ENCODE data around the gene IQGAP2. TPM values are rescaled to one million over a fixed set of nuclear protein-coding genes. Genes with fewer than 3 reads are reported as not detected.

Gene IQGAP2
- polyA plus RNA-seq, 3 donors = 72.4 to 95.7 (median 83.7) TPM

- DNase-seq (ENCODE audit: low read depth in 3 of 3, low spot score in 2 of 3) = no peak
Measured at GRCh38 chr5:76553251-76553650, 150.2 kb downstream of the IQGAP2 start.

GRCh38 chr5:76555114-76555513 is 152.0 kb downstream of the IQGAP2 start:
- DNase-seq (ENCODE audit: low read depth in 3 of 3, low spot score in 2 of 3) = no peak

- no peak for DNase-seq (ENCODE audit: low read depth in 3 of 3, low spot score in 2 of 3)
Measured at GRCh38 chr5:76555717-76556116, 152.6 kb downstream of the IQGAP2 start.

- DNase-seq (ENCODE audit: low read depth in 3 of 3, low spot score in 2 of 3) = no peak
Measured at GRCh38 chr5:76556511-76557221, 153.6 kb downstream of the IQGAP2 start.

- DNase-seq (ENCODE audit: low read depth in 3 of 3, low spot score in 2 of 3) = no peak
Measured at GRCh38 chr5:76560952-76561891, 158.1 kb downstream of the IQGAP2 start.

- no peak for DNase-seq (ENCODE audit: low read depth in 3 of 3, low spot score in 2 of 3)
Measured at GRCh38 chr5:76561959-76562358, 158.9 kb downstream of the IQGAP2 start.

- DNase-seq (ENCODE audit: low read depth in 3 of 3, low spot score in 2 of 3) = no peak
Measured at GRCh38 chr5:76565009-76565408, 161.9 kb downstream of the IQGAP2 start.

GRCh38 chr5:76570153-76570552 is 167.1 kb downstream of the IQGAP2 start:
- no peak for DNase-seq (ENCODE audit: low read depth in 3 of 3, low spot score in 2 of 3)

- no peak for DNase-seq (ENCODE audit: low read depth in 3 of 3, low spot score in 2 of 3)
Measured at GRCh38 chr5:76571559-76571958, 168.5 kb downstream of the IQGAP2 start.

- no peak for DNase-seq (ENCODE audit: low read depth in 3 of 3, low spot score in 2 of 3)
Measured at GRCh38 chr5:76576450-76576849, 173.4 kb downstream of the IQGAP2 start.

GRCh38 chr5:76576996-76577395 is 173.9 kb downstream of the IQGAP2 start:
- no peak for DNase-seq (ENCODE audit: low read depth in 3 of 3, low spot score in 2 of 3)

GRCh38 chr5:76579166-76579937 is 176.3 kb downstream of the IQGAP2 start:
- no peak for DNase-seq (ENCODE audit: low read depth in 3 of 3, low spot score in 2 of 3)

GRCh38 chr5:76580981-76581380 is 177.9 kb downstream of the IQGAP2 start:
- DNase-seq (ENCODE audit: low read depth in 3 of 3, low spot score in 2 of 3) = no peak

GRCh38 chr5:76582230-76583162 is 179.4 kb downstream of the IQGAP2 start:
- no peak for DNase-seq (ENCODE audit: low read depth in 3 of 3, low spot score in 2 of 3)

- no peak for DNase-seq (ENCODE audit: low read depth in 3 of 3, low spot score in 2 of 3)
Measured at GRCh38 chr5:76583163-76584047, 180.3 kb downstream of the IQGAP2 start.

GRCh38 chr5:76585783-76586217 is 182.7 kb downstream of the IQGAP2 start:
- DNase-seq (ENCODE audit: low read depth in 3 of 3, low spot score in 2 of 3) = no peak

GRCh38 chr5:76586531-76586930 is 183.4 kb downstream of the IQGAP2 start:
- DNase-seq (ENCODE audit: low read depth in 3 of 3, low spot score in 2 of 3) = no peak

- DNase-seq (ENCODE audit: low read depth in 3 of 3, low spot score in 2 of 3) = no peak
Measured at GRCh38 chr5:76590027-76590426, 186.9 kb downstream of the IQGAP2 start.

- DNase-seq (ENCODE audit: low read depth in 3 of 3, low spot score in 2 of 3) = no peak
Measured at GRCh38 chr5:76591366-76591765, 188.3 kb downstream of the IQGAP2 start.

All from right renal cortex interstitium (tissue), 3 donors.